CD4-positive, alpha-beta T cell treated with Interleukin-4 for 4 hours (primary cell): ENCODE measurements around the gene MYRFL.
"Not testable (repeated sequence)": the region's sequence is repeated elsewhere in the genome, so short reads cannot be mapped to it uniquely, and the experiment has no call there.

Experiments
- DNase-seq: peaks from one replicate; pipeline ENCODE4 v3.0.0-alpha.2; 2020

MYRFL gene

GRCh38 chr12:69994086-69994485 is 169.1 kb downstream of the MYRFL start:
- DNase-seq, result not testable (repeated sequence)

- DNase-seq, result no peak
These were observed 169.7 kb downstream of the MYRFL start for GRCh38 chr12:69994724-69995173.

- no peak for DNase-seq
These were observed 171.2 kb downstream of the MYRFL start for GRCh38 chr12:69996241-69996640.

- no peak for DNase-seq
These were observed 171.7 kb downstream of the MYRFL start for GRCh38 chr12:69996722-69997121.

GRCh38 chr12:69998011-69998410 is 173.0 kb downstream of the MYRFL start:
- DNase-seq, result no peak

DNA sequence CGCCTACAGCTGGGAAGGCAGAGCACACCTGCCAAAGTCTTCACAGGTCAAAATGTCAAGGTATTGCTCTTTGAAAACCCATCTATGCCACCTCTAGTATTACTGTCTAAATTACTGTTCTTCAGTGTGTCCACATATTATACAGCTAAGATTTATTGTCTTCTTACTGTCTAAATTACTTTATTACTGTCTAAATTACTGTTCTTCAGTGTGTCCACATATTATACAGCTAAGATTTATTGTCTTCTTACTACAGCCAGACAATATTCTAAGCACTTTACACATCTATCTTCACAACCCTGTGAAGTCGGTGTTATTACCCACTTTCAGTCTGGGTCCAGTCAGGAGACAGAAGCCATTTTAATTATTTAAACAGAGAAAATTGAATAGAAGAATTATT is 173.9 kb downstream of the MYRFL start:
- no peak for DNase-seq

DNA sequence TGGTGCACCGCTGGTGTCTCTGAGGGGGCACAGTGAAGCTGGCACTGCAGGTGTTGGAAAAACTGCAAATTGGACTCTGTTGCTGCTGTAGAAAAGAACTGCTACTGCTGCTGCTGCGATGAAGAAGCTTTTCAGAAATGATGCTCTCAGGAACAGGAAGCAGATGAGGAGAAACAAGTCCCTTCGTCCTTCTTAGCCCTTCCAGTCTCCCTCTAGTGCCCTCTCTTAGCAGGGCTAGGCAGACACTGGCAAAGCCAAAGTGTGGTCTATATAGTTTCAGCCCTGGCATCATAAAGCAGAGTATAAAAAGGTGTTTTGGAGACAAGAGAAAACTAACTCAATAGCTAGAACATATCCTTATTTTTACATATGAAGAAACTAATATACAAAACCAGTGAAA is 174.5 kb downstream of the MYRFL start:
- DNase-seq, result no peak

DNA sequence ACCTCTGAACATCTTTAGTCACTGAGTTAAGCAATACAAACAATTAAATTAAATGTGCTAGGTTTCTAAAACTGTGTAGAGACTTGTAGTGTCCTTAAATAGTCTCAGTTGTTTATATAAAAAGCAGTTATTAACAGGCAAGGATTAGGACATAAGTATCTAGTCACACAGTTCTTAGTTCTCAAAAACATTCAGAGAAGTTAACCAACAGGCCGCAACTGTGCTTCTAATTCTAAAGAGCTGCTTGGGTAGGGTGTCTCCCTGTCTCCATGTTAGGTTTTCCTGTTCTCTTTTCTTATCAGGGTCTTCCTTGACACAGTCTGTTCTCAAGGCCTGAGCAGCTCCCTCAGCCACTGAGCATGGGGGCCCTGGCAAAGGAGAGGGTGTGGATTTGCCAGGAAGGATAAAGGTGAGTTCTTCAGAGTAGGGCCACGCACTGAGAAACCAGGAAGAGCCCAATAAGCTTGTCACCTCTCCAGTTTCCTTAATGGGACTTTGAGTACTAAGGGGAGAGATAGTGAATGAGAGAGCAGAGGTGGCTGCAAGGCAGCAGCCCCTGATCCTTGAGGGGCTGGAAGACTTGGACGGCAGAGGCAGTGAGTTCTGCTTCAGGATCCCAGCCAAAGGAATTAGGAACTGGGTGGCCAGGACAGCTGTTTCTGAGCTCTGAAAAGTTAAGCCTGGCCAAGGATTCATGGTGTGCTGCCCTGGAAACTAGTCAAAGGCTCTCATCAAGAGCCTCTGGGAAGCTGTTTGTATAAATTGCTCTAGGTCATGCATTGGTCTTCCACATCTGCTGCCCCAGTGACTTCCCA is 177.3 kb downstream of the MYRFL start:
- DNase-seq, result no peak

DNA sequence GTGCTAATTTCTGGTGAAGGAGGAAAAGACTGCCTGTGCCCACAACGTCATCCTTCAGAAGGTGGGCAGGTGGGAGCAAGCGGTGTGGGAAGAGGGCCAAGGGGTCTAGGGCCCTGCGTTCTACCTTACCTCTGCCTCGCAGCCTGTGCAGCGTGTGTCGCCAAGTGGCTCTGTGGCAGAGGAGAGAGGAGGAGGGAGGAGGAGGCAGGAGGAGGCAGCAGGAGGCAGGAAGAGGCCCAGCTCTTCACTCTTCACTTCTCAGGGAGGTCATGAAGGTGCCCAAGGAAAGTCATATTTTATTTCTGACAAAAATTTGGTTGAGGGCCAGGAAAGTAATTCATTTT is 177.9 kb downstream of the MYRFL start:
- DNase-seq, result no peak

DNA sequence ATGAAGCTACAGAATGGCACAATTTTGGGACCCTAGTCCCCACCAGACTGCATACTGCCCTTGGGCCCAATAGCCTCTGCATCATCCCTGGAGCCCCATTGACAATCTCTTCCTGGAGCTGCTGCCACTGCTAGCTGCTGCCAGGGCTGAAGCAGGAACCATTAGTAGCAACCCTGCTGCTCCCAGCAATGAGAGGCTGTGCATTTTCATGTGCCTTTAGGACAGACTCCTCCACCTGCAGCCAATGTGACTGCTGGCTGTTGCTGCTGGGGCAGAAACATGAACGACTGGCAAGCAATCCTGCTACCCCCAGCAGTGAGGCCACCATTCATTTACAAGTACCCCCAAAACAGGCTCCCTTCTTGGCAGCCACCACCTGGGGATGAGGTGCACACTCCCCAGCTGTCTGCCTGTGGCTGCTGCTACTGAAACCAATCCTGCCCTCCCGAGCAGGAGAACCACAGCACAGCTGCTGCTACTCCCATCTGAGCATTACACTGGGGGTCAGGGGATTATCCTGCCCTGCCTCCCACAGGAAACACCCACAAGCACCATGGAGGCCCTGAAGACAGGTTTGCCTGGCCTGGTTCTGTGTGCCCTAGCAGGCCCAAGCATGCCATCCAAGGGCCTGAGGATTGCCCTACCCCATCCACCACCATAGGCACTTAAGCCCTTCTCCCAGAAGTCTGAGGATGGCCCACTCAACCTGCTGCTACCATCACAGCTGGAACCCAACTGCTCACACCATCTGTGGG is 181.0 kb downstream of the MYRFL start:
- no peak for DNase-seq

DNA sequence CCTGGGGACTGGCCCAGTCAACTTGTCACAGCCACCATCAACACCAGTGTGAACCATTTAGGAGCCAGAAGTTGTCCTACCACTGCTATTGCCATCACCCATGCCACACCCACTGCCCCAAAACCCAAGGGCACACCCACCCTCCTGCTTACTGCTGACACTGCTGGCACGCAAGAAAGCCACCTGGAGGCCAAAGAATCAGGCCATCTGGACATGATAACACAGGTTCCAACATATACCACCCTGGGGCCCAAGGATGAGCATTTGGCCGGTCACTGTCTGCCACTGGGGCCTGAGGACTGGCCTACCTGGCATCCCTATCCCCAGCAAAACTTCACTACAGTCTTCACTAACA is 181.6 kb downstream of the MYRFL start:
- DNase-seq, result no peak

- no peak for DNase-seq
These were observed 182.7 kb downstream of the MYRFL start for GRCh38 chr12:70007687-70008086.
